ENCODE data around the gene VWCE. TPM values are rescaled to one million over a fixed set of nuclear protein-coding genes. Genes with fewer than 3 reads are reported as not detected.

The VWCE gene
- total RNA-seq, 1 donor from 2014 or later, result 25.3 TPM

DNA sequence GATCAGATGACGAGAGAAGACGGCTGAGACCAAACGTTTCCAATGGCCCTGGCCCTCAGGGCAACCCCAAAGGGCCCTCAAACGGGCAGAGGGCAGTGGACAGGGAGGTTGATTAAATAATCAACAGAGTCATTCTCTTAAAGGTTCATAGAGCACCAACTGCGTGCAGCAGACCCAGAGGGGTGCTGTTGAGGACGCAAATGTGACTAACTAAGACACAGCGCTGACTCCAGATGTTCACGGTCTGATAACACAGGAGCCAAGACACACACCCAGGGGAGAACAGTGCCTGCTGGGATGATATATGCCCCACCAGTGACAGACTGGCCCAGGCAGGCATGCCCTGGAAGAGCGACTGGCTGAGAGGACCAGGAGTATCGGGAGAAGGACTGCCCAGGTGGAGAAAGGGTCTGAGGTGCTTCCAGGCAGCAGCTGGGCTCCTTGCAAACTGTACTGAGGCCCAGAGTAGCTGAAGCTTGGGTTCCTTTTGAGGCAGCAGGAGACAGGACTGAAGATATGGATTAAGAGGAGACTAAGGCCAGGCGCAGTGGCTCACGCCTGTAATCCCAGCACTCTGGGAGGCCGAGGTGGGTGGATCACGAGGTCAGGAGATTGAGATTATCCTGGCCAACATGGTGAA lies 7.7 kb downstream of the VWCE start:
- H3K36me3 Mint-ChIP-seq (ENCODE audit: low read depth, unreplicated experiment), result peaks cover 49% of the 10 kb centered on the region
- peaks cover 9% of the 10 kb centered on the region for H3K27me3 Mint-ChIP-seq (ENCODE audit: unreplicated experiment)
- DNase-seq (ENCODE audit: low spot score), result no peak
- TF ChIP-seq, protein P1, sequence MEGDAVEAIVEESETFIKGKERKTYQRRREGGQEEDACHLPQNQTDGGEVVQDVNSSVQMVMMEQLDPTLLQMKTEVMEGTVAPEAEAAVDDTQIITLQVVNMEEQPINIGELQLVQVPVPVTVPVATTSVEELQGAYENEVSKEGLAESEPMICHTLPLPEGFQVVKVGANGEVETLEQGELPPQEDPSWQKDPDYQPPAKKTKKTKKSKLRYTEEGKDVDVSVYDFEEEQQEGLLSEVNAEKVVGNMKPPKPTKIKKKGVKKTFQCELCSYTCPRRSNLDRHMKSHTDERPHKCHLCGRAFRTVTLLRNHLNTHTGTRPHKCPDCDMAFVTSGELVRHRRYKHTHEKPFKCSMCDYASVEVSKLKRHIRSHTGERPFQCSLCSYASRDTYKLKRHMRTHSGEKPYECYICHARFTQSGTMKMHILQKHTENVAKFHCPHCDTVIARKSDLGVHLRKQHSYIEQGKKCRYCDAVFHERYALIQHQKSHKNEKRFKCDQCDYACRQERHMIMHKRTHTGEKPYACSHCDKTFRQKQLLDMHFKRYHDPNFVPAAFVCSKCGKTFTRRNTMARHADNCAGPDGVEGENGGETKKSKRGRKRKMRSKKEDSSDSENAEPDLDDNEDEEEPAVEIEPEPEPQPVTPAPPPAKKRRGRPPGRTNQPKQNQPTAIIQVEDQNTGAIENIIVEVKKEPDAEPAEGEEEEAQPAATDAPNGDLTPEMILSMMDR (IDR thresholded peaks at IDR 0.05; ENCODE audit: unreplicated experiment), result no peak
- H3K9me3 Mint-ChIP-seq (ENCODE audit: unreplicated experiment), result no peaks in the 10 kb centered on the region
- H3K27ac Mint-ChIP-seq (ENCODE audit: unreplicated experiment), result peak overlapping the region; percentile 74
- H3K4me3 Mint-ChIP-seq (ENCODE audit: unreplicated experiment), result peak overlapping the region; percentile 44
- H3K4me1 Mint-ChIP-seq (ENCODE audit: unreplicated experiment), result peaks cover 13% of the 10 kb centered on the region

DNA sequence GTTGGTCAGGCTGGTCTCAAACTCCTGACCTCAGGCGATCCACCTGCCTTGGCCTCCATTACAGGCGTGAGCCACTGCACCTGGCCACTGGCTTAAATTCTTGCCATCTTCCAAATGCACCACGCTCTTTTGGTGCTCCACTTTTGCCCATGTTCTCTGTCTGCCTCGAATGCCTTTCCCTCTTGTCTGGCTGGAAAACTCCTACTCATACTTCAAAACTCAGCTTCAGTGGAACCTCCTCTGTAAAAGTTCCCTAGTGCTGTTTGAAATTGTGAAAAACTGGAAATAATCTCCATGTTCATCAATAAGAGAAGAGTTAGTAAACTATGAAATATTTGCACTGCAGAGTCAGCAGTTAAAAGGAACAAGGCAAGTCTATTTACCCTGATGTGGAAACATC lies 11.5 kb downstream of the VWCE start:
- Mint-ChIP-seq H3K27ac (ENCODE audit: unreplicated experiment) (no peak overlapping the region), H3K9me3 (ENCODE audit: unreplicated experiment) (no peaks in the 10 kb centered on the region), H3K4me3 (ENCODE audit: unreplicated experiment) (no peak overlapping the region), H3K27me3 (ENCODE audit: unreplicated experiment) (peaks cover 5% of the 10 kb centered on the region), H3K4me1 (ENCODE audit: unreplicated experiment) (peaks cover 9% of the 10 kb centered on the region), H3K36me3 (ENCODE audit: low read depth, unreplicated experiment) (peaks cover 61% of the 10 kb centered on the region)
- TF ChIP-seq, protein P1 (IDR thresholded peaks at IDR 0.05; ENCODE audit: unreplicated experiment), result no peak
- no peak for DNase-seq (ENCODE audit: low spot score)

DNA sequence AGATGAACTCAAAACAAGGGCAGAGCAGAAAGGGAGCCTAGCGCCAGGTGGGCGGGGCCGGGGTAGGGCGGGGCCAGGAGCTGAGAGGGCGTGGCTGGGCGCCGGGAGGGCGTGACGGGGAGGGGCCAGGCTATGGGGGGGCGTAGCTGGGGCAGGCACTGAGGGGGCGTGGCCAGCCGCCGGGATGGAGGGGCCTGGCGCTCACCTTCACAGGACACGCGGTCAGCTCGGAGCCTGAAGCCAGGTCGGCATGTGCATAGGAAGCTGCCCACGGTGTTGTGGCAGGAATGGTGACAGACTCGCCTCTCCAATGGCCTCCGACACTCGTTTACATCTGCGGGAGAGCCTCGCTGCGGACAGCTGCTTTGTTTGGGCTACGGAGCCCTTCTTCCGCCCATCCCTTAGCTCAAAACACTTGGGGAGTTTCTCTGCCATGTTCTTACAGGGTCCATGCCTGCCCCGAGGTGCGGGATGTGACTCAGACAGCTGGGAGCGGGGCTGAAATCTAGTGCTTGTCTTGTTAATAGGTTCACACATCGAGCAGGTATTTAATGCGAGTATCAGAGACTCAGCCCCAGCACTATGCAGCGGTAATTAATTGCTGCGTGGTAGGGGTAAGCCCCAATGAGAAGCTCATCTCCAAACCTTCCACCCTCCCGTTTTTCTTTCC lies 13.4 kb downstream of the VWCE start:
- TF ChIP-seq, protein P1 (IDR thresholded peaks at IDR 0.05; ENCODE audit: unreplicated experiment), result no peak
- Mint-ChIP-seq H3K4me1 (ENCODE audit: unreplicated experiment) (peaks cover 5% of the 10 kb centered on the region), H3K9me3 (ENCODE audit: unreplicated experiment) (no peaks in the 10 kb centered on the region), H3K27ac (ENCODE audit: unreplicated experiment) (peak overlapping the region; percentile 25), H3K27me3 (ENCODE audit: unreplicated experiment) (peaks cover 5% of the 10 kb centered on the region), H3K36me3 (ENCODE audit: low read depth, unreplicated experiment) (peaks cover 56% of the 10 kb centered on the region), H3K4me3 (ENCODE audit: unreplicated experiment) (peak overlapping the region; percentile 22)
- DNase-seq (ENCODE audit: low spot score), result peak; percentile 82

DNA sequence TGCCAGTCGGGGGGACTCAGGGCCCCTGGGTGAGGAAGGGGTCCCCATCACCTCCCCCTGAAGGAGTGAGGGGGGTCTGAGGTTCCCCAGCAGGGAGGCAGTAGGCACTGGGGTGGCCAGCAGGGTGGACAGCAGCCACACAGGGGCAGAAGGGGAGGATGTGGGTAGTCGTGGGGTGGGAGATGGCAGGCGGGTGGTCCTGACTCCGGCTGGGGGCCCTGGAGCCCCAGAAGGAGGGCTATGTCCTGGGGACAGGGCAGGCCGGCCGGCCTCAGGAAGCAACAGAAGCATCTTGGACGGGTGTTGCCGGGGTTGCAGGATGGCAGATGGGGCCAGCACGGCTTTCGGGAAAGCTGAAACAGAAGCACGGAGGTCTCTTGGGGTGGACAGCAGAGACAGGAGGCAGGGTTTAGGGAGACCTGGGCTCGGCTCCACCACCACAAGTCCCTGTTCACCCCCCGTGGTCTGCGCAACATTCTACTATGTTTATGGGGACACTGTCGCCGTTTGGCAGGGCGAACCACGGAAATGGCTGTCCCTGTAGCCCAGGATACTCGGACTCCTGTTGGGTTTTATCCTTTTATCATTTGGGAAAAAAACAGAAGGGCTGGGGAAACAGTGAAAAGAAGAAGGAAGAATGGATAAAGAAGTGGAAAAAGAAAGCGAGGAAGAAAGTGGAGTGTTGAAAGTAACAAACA lies 14.1 kb downstream of the VWCE start:
- Mint-ChIP-seq H3K36me3 (ENCODE audit: low read depth, unreplicated experiment) (peaks cover 53% of the 10 kb centered on the region), H3K27me3 (ENCODE audit: unreplicated experiment) (peaks cover 5% of the 10 kb centered on the region), H3K27ac (ENCODE audit: unreplicated experiment) (peak overlapping the region; percentile 25), H3K4me3 (ENCODE audit: unreplicated experiment) (peak overlapping the region; percentile 22), H3K4me1 (ENCODE audit: unreplicated experiment) (peaks cover 5% of the 10 kb centered on the region), H3K9me3 (ENCODE audit: unreplicated experiment) (no peaks in the 10 kb centered on the region)
- DNase-seq (ENCODE audit: low spot score), result no peak
- TF ChIP-seq, protein P1 (IDR thresholded peaks at IDR 0.05; ENCODE audit: unreplicated experiment), result no peak
